ENCODE results near the gene NPLOC4. TPM values are rescaled to one million over a fixed set of nuclear protein-coding genes. Genes with fewer than 3 reads are reported as not detected.

NPLOC4 gene
- total RNA-seq, 4 donors from 2014 or later: 58.9 to 87.7 (median 70.8) TPM

DNA sequence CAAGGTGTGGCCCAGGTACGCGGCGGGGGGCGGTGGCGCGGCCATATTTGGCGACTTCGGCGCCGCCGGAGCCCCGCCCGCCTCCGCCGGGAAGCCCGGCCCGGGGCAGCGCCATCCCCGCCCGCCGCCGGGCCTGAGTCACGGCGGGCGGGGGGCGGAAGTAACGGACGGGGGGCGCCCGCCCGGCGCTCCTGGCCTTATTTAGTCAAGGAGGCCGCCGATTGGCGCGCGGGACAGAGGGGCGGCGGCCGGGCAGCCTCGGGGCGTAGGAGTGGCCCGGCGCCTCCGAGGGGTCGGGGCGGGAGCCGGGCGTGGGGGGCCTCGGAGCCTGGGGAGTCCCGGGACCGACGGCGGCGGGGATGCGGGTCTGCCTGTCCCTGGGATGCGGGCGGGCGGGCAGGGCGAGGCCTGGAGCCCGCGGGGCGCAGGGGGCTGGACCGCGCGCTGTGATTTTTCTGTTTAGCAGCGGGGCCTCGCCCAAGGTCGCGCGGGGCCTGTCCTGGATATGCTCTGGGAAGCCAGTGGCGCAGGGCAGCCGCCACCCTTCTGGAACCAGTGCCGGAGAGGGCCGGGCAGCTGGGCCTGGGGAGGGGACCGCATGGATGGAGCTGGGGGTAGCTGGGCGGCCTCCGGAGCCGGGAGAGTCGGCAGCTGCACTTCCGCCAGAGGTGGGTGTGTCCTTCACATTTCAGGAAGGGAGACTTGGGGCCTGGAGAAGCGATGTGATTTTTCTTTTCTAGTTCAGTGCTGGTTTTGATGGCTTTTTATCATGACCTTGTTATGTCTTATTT, 122.0 kb downstream of the NPLOC4 start:
- DNase-seq (ENCODE audit: low spot score): no peak
- TF ChIP-seq, protein P1, sequence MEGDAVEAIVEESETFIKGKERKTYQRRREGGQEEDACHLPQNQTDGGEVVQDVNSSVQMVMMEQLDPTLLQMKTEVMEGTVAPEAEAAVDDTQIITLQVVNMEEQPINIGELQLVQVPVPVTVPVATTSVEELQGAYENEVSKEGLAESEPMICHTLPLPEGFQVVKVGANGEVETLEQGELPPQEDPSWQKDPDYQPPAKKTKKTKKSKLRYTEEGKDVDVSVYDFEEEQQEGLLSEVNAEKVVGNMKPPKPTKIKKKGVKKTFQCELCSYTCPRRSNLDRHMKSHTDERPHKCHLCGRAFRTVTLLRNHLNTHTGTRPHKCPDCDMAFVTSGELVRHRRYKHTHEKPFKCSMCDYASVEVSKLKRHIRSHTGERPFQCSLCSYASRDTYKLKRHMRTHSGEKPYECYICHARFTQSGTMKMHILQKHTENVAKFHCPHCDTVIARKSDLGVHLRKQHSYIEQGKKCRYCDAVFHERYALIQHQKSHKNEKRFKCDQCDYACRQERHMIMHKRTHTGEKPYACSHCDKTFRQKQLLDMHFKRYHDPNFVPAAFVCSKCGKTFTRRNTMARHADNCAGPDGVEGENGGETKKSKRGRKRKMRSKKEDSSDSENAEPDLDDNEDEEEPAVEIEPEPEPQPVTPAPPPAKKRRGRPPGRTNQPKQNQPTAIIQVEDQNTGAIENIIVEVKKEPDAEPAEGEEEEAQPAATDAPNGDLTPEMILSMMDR (IDR thresholded peaks at IDR 0.05): no peak

DNA sequence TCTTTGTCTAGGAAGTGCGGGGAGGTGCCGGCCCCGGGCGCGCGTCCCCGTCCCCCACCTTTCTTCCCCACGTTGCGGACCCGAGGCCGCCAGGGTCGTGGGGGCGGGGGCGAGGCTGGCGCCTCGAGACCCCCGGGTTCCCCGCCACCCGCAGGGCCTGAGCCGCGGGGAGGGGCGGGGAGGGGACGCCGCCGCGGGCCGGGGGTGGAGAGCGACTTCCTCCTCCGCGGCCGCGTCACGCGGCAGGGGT, 122.5 kb downstream of the NPLOC4 start:
- ATAC-seq (ENCODE audit: low FRiP score): no peak
- TF ChIP-seq, protein P1 (IDR thresholded peaks at IDR 0.05): no peak

More for the DNA sequence above, 122.0 kb downstream of the NPLOC4 start:
- ATAC-seq (ENCODE audit: low FRiP score): peak; percentile 69

DNA sequence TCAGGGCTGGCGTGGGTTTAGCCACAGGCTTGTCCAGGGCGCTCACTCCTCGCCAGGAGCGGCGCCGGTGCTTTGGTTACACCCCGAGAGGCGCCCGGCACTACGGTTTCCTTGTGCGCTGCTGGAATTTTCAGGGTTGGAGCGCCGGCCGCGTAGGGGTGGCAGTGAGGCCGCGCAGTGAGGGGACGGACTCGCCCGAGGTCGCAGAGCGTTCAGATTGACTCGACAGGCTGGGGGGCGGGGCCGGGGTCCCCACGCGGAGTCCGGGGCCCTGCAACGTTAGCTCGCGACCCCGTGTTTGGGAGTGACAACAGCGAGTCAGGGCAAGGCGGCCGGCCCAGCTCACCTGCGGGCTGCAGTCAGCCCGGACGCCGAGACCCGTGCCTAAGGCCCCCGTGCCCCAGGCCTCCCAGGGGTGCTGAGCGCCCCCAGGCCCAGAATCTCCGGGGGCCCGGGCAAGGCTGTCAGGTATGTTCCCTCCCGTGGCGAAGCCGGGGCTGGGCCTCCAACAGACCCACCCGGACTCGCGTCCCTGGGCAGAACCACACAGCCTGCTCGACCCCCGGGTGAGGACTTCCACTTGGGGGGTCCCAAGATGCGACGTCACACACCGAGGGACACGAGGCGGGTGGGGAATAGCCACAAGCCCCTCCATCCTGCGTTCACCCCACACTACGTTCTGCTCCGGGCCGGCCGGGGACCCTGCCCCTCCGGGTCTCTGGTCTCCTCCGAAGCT, 123.0 kb downstream of the NPLOC4 start:
- DNase-seq (ENCODE audit: low spot score) (no peak), ATAC-seq (ENCODE audit: low FRiP score) (peak; percentile 0)
- TF ChIP-seq, protein P1 (IDR thresholded peaks at IDR 0.05): no peak

More for the DNA sequence above, 122.5 kb downstream of the NPLOC4 start:
- no peak for DNase-seq (ENCODE audit: low spot score)

DNA sequence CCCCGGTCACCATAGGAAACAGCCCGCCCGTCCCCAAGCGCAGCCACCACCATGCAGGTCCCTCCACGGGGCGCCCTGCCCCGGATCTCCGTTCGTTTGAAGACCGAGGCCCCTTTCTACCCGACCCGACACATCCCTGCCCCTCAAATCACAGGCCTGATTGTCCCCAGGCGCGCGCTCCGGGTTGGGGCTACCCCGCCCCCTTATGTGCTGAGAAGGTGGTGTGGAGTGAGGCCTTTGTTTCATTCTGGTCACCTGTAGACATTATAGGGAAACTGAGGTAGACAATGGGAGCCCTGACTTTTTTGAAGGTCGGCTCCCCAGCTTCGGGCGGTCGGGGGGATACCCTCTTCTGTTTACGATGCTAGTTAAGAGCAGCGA, 123.5 kb downstream of the NPLOC4 start:
- DNase-seq (ENCODE audit: low spot score): no peak
- TF ChIP-seq, protein P1 (IDR thresholded peaks at IDR 0.05): no peak
- ATAC-seq (ENCODE audit: low FRiP score): peak; percentile 8

DNA sequence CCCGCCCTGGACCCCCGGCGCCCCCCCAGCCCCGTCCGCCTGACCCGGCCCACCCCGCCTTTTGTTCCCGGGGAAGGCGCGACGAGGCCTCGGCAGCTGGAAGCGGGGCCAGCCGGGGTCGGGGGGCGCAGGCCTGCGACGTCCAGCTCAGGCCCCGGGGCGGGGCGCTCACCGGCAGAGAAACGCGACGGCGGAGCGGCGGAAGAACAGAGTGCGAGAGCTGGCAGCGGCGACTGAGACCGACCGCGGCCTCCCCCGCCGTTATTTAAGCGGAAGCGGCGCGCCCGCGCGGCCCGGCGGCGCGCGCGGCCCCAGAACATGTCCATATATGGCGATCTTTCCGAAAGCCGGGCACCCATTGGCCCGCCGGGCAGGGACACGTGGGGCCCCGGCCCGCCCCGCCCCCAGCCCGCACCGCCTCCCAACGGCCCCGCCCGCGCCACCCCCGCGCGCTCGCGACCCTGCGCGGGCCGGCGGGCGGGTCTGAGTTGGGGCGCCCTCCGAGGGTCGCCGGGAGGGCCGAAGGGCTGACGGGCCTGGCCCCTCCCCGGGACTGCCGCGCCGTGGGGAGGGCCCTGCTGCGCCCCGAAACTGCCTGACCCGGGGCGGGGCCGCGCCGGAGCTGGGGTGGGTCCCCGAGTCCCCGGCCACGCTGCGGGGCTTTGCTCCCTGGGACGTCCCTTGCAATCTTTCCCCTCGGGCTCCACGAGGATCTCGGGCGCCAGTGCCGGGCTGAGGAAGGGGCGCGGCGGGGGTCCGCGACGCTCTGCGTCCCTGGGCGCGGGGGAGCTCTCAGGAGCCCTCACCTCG, 124.1 kb downstream of the NPLOC4 start, which contains the start of gene ACTG1:
TSS of gene ACTG1 (minus strand) at position 238 of the 810 bp plus-strand sequence. CDS start 445 bp downstream, outside the sequence.
- TF ChIP-seq, protein P1 (IDR thresholded peaks at IDR 0.05): no peak
- peak; percentile 78 for ATAC-seq (ENCODE audit: low FRiP score)
- peak; percentile 55 for DNase-seq (ENCODE audit: low spot score)

DNA sequence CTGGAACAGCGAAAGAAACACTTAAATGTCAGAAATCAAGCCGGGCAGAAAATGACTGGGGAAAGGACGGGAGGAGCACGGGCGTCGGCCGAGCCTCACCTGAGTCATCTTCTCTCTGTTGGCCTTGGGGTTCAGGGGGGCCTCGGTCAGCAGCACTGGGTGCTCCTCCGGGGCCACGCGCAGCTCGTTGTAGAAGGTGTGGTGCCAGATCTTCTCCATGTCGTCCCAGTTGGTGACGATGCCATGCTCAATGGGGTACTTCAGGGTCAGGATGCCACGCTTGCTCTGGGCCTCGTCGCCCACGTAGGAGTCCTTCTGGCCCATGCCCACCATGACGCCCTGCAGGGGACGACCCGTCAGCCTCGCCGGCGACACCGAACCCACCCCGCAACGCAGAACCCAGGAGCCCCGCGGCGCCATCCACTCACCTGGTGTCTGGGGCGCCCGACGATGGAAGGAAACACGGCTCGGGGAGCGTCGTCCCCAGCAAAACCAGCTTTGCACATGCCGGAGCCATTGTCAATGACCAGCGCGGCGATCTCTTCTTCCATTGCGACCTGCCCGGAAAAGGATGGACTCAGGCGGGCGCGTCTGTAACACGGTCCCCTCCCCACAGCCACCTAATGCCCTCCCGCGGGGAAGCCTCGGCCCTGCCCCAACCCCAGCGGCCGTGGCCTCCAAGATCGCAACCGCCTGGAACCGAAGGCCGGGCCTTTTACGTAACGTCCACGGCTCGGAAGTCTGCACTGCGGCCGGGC, 124.9 kb downstream of the NPLOC4 start:
- peak; percentile 1 for ATAC-seq (ENCODE audit: low FRiP score)
- TF ChIP-seq, protein P1 (IDR thresholded peaks at IDR 0.05): no peak
- DNase-seq (ENCODE audit: low spot score): no peak

Data from omental fat pad (tissue), 4 donors.